ENCODE results near the gene G6PC2. TPM values are rescaled to one million over a fixed set of nuclear protein-coding genes. Genes with fewer than 3 reads are reported as not detected.

The G6PC2 gene
- total RNA-seq, 1 donor from 2014 or later: not detected

DNA sequence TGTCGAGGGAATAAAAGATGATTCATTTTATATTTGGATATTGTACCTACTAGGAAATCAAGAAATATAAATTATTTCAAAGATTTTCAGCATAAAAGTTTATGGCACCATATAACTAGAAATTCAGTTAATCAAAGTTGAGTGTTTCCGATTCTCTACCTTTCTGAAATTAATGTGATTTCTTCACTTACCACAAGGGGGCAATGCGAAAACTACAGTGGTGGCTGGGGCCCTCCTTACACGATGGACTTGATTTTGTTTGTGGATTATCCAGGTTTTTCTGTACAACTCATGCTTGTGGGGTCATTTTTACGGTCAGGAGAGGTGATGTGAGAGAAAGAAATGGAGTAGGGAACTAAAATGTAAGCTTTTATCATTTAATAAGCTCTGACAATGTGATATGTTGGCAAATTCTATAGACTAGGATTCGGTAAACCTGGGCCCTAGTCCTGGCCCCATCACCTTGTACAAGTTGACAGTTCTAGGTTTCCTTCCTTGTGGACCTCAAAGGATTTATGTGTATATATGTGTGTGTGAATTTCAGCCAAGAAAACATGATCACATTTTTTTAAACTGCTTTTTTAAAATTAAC lies 47.6 kb downstream of the G6PC2 start:
- DNase-seq: no peak

DNA sequence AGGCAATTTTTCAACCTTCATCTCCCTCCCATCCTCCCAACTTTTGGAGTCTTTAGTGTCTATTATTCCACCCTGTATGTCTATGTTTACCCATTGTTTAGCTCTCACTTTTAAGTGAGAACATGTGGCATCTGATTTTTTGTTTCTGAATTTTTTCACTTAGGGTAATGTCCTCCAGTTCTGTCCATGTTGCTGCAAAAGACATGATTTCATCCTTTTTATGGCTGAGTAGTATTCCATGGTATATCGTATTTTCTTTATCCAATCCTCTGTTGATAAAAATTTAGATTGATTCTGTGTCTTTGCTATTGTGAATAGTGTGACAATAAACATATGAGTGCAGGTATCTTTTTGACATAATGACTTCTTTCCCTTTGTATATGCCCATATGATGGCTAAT lies 48.2 kb downstream of the G6PC2 start:
- no peak for DNase-seq

DNA sequence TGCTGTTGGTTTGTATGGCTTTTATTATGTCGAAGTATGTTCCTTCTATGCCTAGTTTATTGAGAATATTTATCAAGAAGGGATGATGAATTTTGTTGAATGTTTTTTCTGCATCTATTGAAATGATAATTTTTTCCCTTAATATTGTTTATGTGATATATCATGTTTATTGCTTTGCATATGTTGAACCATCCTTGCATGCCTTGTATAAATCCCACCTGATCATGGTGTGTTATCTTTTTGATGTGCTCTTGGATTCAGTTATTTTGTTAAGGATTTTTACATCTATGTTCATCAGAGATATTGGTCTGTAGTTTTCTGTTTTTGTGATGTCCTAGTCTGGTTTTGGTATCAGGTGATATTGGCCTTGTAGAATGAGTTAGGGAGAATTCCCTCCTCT lies 50.8 kb downstream of the G6PC2 start:
- DNase-seq: no peak

DNA sequence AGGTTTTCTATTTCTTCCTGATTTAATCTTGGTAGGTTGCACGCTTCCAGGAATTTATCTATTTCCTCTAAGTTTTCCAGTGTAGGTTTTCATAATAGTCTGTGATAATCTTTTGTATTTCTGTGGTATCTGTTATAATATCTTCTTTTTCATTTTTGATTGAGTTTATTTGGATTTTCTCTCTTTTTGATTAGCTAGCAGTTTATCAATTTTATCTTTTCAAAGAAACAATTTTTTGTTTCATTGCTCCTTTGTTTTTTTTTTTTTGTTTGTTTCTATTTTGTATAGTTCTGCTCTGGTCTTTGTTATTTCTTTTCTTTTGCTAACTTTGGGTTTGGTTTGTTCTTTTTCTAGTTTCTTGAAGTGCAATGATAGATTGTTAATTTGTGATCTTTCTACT lies 51.3 kb downstream of the G6PC2 start:
- no peak for DNase-seq

DNA sequence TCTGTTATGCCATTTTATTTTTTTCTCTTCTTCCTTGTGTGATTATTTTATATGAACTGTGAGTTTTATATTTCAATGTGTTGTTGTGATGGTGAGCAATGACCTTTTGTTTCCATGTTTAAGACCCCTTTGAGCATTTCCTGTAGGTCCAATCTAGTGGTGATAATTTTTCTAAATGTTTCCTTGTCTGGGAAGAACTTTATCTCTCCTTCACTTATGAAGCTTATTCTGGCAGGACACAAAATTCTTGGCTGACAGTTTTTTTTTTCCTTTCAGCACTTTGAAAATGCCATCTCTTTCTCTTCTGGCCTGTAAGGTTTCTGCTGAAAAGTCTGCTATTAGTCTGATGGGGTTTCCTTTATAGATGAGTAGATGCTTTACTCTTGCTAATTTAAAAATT lies 53.2 kb downstream of the G6PC2 start:
- DNase-seq: no peak

DNA sequence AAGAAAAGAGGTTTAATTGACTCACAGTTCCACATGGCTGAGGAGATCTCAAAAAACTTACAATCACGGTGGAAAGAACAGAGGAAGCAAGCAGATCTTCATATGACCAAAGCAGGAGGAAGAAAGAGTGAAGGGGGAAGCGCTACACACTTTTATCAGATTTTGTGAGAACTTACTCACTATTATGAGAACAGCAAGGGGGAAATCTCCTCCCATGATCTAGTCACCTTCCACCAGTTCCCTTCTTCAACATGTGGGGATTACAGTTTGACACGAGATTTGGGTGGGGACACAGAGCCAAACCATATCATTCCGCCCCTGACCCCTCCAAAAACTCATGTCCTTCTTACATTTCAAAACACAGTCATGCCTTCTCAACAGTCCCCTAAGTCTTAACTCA lies 54.2 kb downstream of the G6PC2 start:
- DNase-seq: no peak

DNA sequence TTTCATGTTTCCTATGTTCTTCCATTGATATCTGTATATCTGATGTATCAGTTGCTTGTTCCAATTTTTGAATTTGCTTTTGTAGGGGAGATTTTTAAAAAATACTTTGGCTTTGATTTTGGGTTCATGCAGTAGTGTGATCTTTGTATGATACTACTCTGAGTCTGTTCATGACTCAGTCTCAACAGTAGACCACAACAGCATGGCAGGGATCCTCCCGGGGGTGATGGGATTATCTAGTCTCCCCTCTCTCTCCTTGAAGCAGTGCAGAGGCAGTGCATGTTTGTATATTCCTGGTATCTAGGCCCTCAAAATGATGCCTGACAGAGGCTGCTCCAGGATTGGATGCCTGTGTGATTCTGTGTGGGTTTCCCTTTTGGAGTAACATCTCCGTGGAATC lies 55.3 kb downstream of the G6PC2 start:
- no peak for DNase-seq

Other genes starting within 250 kb of the G6PC2 start
- 9.4 TPM for gene NOSTRIN, start 98.7 kb upstream of the G6PC2 start, total RNA-seq
- gene SPC25, start 10.9 kb upstream of the G6PC2 start, total RNA-seq: 8.2 TPM
- gene ABCB11, start 130.0 kb downstream of the G6PC2 start, total RNA-seq: 0.79 TPM
- gene DHRS9, start 168.3 kb downstream of the G6PC2 start, total RNA-seq: 1.6 TPM

All from skin of body (tissue), 2 donors.